ENCODE results near the gene TRPM4.
"Not testable (repeated sequence)": the region's sequence is repeated elsewhere in the genome, so short reads cannot be mapped to it uniquely, and the experiment has no call there.

TRPM4 gene

GRCh38 chr19:49142866-49143335, 14.7 kb upstream of the TRPM4 start:
- no peaks in the 10 kb centered on the region for H3K36me3 ChIP-seq (ENCODE audit: control insufficient read depth in 2 of 2, insufficient read depth in 2 of 2, low read length in 2 of 2)
- H3K27me3 ChIP-seq (ENCODE audit: control insufficient read depth in 1 of 2, insufficient read depth in 2 of 2, low read length in 2 of 2), result no peaks in the 10 kb centered on the region
- no peak overlapping the region for H3K27ac ChIP-seq (ENCODE audit: low read length)
- H3K4me1 ChIP-seq (ENCODE audit: control insufficient read depth, insufficient read depth, low read length), result peaks cover 21% of the 10 kb centered on the region
- peak overlapping the region; percentile 80 to 89 for H3K4me3 ChIP-seq (ENCODE audit: low read length in 2 of 2)
- peak overlapping the region; percentile 58 to 66 for H3K9ac ChIP-seq (ENCODE audit: low read length in 2 of 2)
- H3K9me3 ChIP-seq (ENCODE audit: control insufficient read depth in 2 of 2, low read length in 2 of 2), result no peaks in the 10 kb centered on the region

- Histone ChIP-seq H3K9ac (ENCODE audit: low read length in 2 of 2) (peak overlapping the region in 1 of 2 donors; percentile 21), H3K4me1 (ENCODE audit: control insufficient read depth, insufficient read depth, low read length) (peaks cover 44% of the 10 kb centered on the region), H3K4me3 (ENCODE audit: low read length in 2 of 2) (peak overlapping the region; percentile 26 to 67), H3K27ac (ENCODE audit: low read length) (peak overlapping the region; percentile 18), H3K27me3 (ENCODE audit: control insufficient read depth in 1 of 2, insufficient read depth in 2 of 2, low read length in 2 of 2) (no peaks in the 10 kb centered on the region), H3K9me3 (ENCODE audit: control insufficient read depth in 2 of 2, low read length in 2 of 2) (no peaks in the 10 kb centered on the region), H3K36me3 (ENCODE audit: control insufficient read depth in 2 of 2, insufficient read depth in 2 of 2, low read length in 2 of 2) (no peaks in the 10 kb centered on the region)
Observed at GRCh38 chr19:49145573-49146407, 11.8 kb upstream of the TRPM4 start.

GRCh38 chr19:49146408-49146770, 11.2 kb upstream of the TRPM4 start:
- H3K27me3 ChIP-seq (ENCODE audit: control insufficient read depth in 1 of 2, insufficient read depth in 2 of 2, low read length in 2 of 2); H3K9ac ChIP-seq (ENCODE audit: low read length in 2 of 2); H3K27ac ChIP-seq (ENCODE audit: low read length); H3K9me3 ChIP-seq (ENCODE audit: control insufficient read depth in 2 of 2, low read length in 2 of 2); H3K36me3 ChIP-seq (ENCODE audit: control insufficient read depth in 2 of 2, insufficient read depth in 2 of 2, low read length in 2 of 2): not testable (repeated sequence)
- Histone ChIP-seq H3K4me1 (ENCODE audit: control insufficient read depth, insufficient read depth, low read length) (peaks cover 50% of the 10 kb centered on the region), H3K4me3 (ENCODE audit: low read length in 2 of 2) (peak overlapping the region in 1 of 2 donors; percentile 67)

GRCh38 chr19:49148044-49148682, 9.4 kb upstream of the TRPM4 start:
- H3K36me3 ChIP-seq (ENCODE audit: control insufficient read depth in 2 of 2, insufficient read depth in 2 of 2, low read length in 2 of 2), result no peaks in the 10 kb centered on the region
- H3K4me3 ChIP-seq (ENCODE audit: low read length in 2 of 2), result peak overlapping the region in 1 of 2 donors; percentile 93
- peaks cover 49% of the 10 kb centered on the region for H3K4me1 ChIP-seq (ENCODE audit: control insufficient read depth, insufficient read depth, low read length)
- no peak overlapping the region for H3K9ac ChIP-seq (ENCODE audit: low read length in 2 of 2)
- peak overlapping the region; percentile 71 for H3K27ac ChIP-seq (ENCODE audit: low read length)
- no peaks in the 10 kb centered on the region for H3K27me3 ChIP-seq (ENCODE audit: control insufficient read depth in 1 of 2, insufficient read depth in 2 of 2, low read length in 2 of 2)
- H3K9me3 ChIP-seq (ENCODE audit: control insufficient read depth in 2 of 2, low read length in 2 of 2), result no peaks in the 10 kb centered on the region

GRCh38 chr19:49148784-49149651, 8.6 kb upstream of the TRPM4 start:
- Histone ChIP-seq H3K4me3 (ENCODE audit: low read length in 2 of 2) (peak overlapping the region; percentile 93 to 95), H3K9me3 (ENCODE audit: control insufficient read depth in 2 of 2, low read length in 2 of 2) (no peaks in the 10 kb centered on the region), H3K4me1 (ENCODE audit: control insufficient read depth, insufficient read depth, low read length) (peaks cover 49% of the 10 kb centered on the region), H3K9ac (ENCODE audit: low read length in 2 of 2) (peak overlapping the region; percentile 56 to 80), H3K36me3 (ENCODE audit: control insufficient read depth in 2 of 2, insufficient read depth in 2 of 2, low read length in 2 of 2) (no peaks in the 10 kb centered on the region), H3K27me3 (ENCODE audit: control insufficient read depth in 1 of 2, insufficient read depth in 2 of 2, low read length in 2 of 2) (no peaks in the 10 kb centered on the region), H3K27ac (ENCODE audit: low read length) (peak overlapping the region; percentile 71)

- Histone ChIP-seq H3K9ac (ENCODE audit: low read length in 2 of 2) (peak overlapping the region; percentile 56 to 80), H3K4me1 (ENCODE audit: control insufficient read depth, insufficient read depth, low read length) (peaks cover 52% of the 10 kb centered on the region), H3K27me3 (ENCODE audit: control insufficient read depth in 1 of 2, insufficient read depth in 2 of 2, low read length in 2 of 2) (no peaks in the 10 kb centered on the region), H3K4me3 (ENCODE audit: low read length in 2 of 2) (peak overlapping the region; percentile 93 to 95), H3K36me3 (ENCODE audit: control insufficient read depth in 2 of 2, insufficient read depth in 2 of 2, low read length in 2 of 2) (no peaks in the 10 kb centered on the region), H3K9me3 (ENCODE audit: control insufficient read depth in 2 of 2, low read length in 2 of 2) (no peaks in the 10 kb centered on the region), H3K27ac (ENCODE audit: low read length) (peak overlapping the region; percentile 71)
Observed at GRCh38 chr19:49149652-49150105, 7.9 kb upstream of the TRPM4 start.

GRCh38 chr19:49150106-49150943, 7.3 kb upstream of the TRPM4 start:
- Histone ChIP-seq H3K27ac (ENCODE audit: low read length) (peak overlapping the region; percentile 71), H3K4me3 (ENCODE audit: low read length in 2 of 2) (peak overlapping the region; percentile 93 to 95), H3K36me3 (ENCODE audit: control insufficient read depth in 2 of 2, insufficient read depth in 2 of 2, low read length in 2 of 2) (no peaks in the 10 kb centered on the region), H3K9me3 (ENCODE audit: control insufficient read depth in 2 of 2, low read length in 2 of 2) (no peaks in the 10 kb centered on the region), H3K27me3 (ENCODE audit: control insufficient read depth in 1 of 2, insufficient read depth in 2 of 2, low read length in 2 of 2) (no peaks in the 10 kb centered on the region), H3K4me1 (ENCODE audit: control insufficient read depth, insufficient read depth, low read length) (peaks cover 50% of the 10 kb centered on the region), H3K9ac (ENCODE audit: low read length in 2 of 2) (peak overlapping the region; percentile 56 to 80)

GRCh38 chr19:49150944-49151243, 6.7 kb upstream of the TRPM4 start:
- peak overlapping the region; percentile 21 to 56 for H3K9ac ChIP-seq (ENCODE audit: low read length in 2 of 2)

GRCh38 chr19:49151267-49152118, 6.1 kb upstream of the TRPM4 start:
- no peaks in the 10 kb centered on the region for H3K27me3 ChIP-seq (ENCODE audit: control insufficient read depth in 1 of 2, insufficient read depth in 2 of 2, low read length in 2 of 2)
- no peaks in the 10 kb centered on the region for H3K9me3 ChIP-seq (ENCODE audit: control insufficient read depth in 2 of 2, low read length in 2 of 2)
- no peak overlapping the region for H3K27ac ChIP-seq (ENCODE audit: low read length)
- H3K4me3 ChIP-seq (ENCODE audit: low read length in 2 of 2), result peak overlapping the region in 1 of 2 donors; percentile 93
- H3K9ac ChIP-seq (ENCODE audit: low read length in 2 of 2), result peak overlapping the region in 1 of 2 donors; percentile 21
- peaks cover 38% of the 10 kb centered on the region for H3K4me1 ChIP-seq (ENCODE audit: control insufficient read depth, insufficient read depth, low read length)
- no peaks in the 10 kb centered on the region for H3K36me3 ChIP-seq (ENCODE audit: control insufficient read depth in 2 of 2, insufficient read depth in 2 of 2, low read length in 2 of 2)

More at GRCh38 chr19:49150944-49151243, 6.7 kb upstream of the TRPM4 start:
- peaks cover 44% of the 10 kb centered on the region for H3K4me1 ChIP-seq (ENCODE audit: control insufficient read depth, insufficient read depth, low read length)
- H3K36me3 ChIP-seq (ENCODE audit: control insufficient read depth in 2 of 2, insufficient read depth in 2 of 2, low read length in 2 of 2), result no peaks in the 10 kb centered on the region
- peak overlapping the region; percentile 93 to 95 for H3K4me3 ChIP-seq (ENCODE audit: low read length in 2 of 2)
- H3K9me3 ChIP-seq (ENCODE audit: control insufficient read depth in 2 of 2, low read length in 2 of 2), result no peaks in the 10 kb centered on the region
- H3K27ac ChIP-seq (ENCODE audit: low read length), result no peak overlapping the region
- H3K27me3 ChIP-seq (ENCODE audit: control insufficient read depth in 1 of 2, insufficient read depth in 2 of 2, low read length in 2 of 2), result no peaks in the 10 kb centered on the region

Data from stomach smooth muscle (tissue), 2 donors.